Neural progenitor cell (in vitro differentiated cells): ENCODE measurements around the gene MYL4.

Source experiments
- CTCF ChIP-seq: fragments of 200-600 bp; sonication (generic); IDR thresholded peaks from 2 replicates; pipeline ENCODE4 v1.5.1; 2017; ENCODE audit warnings: antibody characterized with exemption, mild to moderate bottlenecking
- EZH2 ChIP-seq: fragments of 200-600 bp; sonication (generic); IDR thresholded peaks from 2 replicates; pipeline ENCODE4 v1.6.1; 2017; ENCODE audit warnings: antibody characterized with exemption, mild to moderate bottlenecking, moderate library complexity

- TF ChIP-seq EZH2 (no peak), CTCF (no peak)
These were observed 957 bp downstream of the MYL4 start for GRCh38 chr17:47210105-47210504.
